GM10847 (cell line): ENCODE results near the gene GP9.

Source experiments
- POLR2A ChIP-seq: IDR thresholded peaks from 2 replicates; pipeline ENCODE4 v1.6.1; 2011; ENCODE audit not compliant: insufficient read length; ENCODE audit errors: extremely low read depth

Gene GP9

DNA sequence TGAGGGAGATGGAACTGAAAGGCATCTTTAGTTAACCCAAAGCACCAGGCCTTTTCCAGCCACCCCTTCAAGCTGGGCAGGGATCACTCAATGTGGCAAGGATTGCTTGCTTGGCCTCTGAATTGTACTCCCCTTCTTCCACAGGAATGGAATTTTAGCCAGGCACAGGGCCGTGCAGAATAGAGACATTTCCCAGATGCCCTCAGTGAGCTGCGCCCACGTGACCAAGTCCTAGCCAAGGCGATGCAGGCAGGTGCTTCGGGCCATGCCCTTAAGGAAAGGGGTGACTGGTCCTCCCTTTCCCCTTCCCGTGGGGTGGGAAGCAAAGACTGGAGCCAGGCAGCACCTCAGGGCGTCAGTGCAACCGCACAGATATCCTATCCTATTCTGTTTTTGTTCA lies 17.9 kb downstream of the GP9 start:
- TF ChIP-seq POLR2A, result no peak

DNA sequence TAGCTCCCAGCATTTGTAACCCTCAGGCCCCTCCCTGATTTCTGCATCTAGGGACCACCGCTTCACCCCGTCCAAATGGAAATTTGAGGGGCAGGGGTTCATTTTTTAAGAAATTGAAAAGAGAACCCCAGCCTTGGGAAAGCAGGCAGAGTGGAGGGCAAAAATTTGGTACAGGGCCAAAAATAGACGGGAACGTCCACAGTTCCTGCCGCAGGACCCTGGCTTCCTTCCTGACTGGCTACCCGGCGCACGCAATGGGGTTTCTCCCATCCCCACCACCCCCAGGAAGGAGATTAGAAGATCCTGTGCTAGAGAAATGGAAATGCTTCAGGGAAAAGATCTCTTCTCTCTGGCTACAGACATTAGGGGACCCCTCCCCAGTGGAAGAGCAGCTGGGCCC lies 20.9 kb downstream of the GP9 start:
- no peak for TF ChIP-seq POLR2A

DNA sequence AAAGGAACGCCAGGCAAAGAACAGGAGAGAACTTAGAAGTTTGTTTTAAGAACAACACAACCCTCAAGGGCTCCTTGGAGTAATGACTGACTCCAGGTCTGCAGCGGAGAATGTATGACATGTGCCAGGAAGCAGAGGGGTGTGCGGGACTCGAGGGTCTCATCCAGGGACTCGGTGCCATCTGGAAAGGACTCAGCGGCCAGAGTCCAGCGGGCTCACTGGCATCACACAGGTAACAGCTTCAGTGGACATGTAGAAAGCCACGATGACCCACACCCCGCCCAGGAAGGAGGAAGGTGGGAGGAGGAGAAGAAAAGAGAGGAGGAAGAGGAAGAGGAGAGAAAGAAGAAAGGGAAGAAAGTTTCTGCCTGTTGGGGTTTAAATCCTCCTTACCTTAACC lies 21.4 kb downstream of the GP9 start:
- no peak for TF ChIP-seq POLR2A

DNA sequence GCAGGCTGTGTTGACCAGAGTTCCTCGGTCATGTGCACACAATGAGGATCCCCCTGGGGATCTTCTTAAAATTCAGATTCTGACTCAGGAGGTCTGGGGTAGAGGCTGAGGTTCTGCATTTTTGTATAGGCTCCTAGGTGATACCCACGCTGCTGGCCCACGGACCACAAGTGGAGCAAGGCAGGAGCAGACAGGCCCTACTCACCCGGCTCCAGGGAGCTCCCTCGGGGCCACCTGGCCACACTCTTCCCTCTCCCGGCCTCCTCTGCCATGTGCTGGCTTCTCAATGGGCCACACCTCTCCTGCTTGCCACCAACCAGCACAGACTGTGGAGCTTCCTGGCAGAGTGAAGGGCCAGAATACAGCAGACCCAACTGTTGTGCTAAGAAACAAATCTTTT lies 23.9 kb downstream of the GP9 start:
- no peak for TF ChIP-seq POLR2A

DNA sequence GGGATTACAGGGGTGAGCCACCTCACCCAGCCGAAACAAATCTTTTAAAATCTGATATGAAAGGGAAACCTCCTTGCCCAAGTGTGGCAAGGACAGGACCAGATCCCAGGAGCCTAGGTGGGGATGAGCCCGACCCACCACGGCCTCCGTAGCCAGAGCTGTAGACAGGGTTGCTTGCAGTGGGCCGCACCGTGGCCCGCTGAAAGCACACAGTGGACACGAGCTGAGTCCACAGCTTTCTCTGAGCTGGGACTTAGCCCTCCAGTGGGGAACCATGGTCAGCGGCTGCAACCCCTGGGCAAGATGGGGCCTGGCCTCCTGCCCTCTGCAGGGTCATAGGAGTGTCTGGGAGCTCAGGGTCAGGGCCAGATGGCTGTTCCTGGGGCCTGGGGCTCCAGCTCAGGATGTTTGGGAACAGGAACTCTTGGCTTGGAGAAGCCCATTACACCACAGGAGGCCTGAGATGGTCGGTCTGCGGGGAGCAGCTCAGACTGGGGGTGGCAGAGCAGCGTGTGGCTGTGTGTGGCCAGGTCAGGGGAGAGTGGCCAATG lies 24.7 kb downstream of the GP9 start:
- TF ChIP-seq POLR2A, result no peak

DNA sequence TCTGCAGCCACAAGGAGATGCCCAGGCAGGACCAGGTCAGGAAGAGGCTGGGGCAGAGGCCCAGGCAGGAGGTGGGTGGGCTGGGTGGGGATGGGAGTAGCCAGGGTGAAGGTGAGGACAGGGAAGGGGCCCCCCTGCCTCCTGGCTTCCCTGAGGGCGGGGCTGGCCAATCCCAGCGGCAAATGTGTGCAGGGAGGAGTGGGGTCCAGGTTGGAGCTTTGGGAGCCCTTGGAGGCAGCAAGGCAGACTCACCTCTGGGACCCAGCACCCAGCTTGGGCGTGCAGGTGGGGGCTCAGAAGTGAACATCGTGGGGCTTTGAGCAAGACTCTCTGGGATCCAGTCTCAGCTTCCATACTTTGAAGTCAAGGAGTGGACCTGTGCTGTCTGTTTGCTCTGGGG lies 25.2 kb downstream of the GP9 start:
- no peak for TF ChIP-seq POLR2A

DNA sequence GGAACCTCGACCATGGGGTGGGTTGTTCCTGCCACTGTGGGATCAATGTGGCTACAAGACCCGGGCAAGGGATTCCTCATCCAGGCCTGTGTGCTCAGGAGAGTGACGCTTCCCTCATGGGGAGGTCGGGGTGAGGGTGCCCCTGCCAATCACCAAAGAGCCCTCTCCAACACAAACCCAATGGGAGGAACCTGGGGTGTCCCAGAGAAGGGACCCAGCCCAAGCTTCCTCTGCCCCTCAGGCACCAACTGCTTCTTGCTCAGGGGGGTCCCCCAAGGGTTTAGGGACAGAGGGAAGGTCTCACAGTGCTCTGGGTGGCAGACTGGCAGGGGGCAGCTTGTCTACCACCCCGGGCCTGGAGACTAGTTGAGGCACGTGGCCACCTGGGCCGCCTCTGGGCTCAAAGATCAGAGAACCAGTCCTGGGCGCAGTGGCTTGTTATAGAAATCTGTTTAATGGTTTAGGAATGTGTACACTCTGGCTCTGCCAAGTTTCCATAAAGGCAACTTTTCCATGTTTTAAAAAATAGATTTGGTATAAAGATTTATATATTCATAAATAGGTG lies 26.6 kb downstream of the GP9 start:
- no peak for TF ChIP-seq POLR2A

DNA sequence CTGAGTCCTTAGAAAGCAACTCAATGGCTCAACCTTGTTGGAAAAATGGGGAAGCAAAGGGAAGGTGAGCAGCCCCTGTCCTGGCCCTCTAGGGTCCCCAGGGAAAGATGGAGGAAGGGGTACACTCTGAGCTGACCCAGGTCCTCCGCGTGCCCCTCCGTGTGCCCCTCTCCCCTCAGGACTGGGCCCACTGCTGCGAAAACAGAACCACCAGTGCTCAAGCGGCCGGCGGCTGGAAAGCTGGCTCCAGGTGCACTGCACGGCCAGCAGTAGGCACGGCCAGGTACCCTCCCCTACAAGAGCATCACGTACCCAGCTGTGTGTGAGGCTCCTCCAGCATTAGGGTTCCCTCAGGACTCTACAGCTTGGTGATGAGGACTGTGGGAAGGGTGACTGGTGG lies 34.7 kb downstream of the GP9 start:
- TF ChIP-seq POLR2A, result no peak

DNA sequence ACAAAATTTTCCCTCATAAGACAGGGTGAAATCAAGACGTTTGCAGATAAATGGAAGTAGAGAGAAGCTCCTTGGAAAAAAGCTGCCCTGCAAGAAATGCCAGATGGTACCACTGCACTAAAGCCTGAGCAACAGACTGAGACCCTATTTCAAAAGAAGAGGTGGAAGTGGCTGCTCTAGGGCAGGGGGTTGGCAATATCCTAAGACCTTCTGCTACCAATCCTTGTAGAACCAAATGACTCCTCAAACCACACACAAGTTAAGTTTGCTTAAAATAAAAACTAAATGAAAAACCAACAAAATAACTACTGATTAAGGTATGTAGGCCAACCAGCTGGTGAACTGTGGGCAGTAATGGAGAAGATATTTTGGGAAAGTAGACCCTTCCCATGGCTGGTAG lies 39.7 kb downstream of the GP9 start:
- TF ChIP-seq POLR2A, result no peak

DNA sequence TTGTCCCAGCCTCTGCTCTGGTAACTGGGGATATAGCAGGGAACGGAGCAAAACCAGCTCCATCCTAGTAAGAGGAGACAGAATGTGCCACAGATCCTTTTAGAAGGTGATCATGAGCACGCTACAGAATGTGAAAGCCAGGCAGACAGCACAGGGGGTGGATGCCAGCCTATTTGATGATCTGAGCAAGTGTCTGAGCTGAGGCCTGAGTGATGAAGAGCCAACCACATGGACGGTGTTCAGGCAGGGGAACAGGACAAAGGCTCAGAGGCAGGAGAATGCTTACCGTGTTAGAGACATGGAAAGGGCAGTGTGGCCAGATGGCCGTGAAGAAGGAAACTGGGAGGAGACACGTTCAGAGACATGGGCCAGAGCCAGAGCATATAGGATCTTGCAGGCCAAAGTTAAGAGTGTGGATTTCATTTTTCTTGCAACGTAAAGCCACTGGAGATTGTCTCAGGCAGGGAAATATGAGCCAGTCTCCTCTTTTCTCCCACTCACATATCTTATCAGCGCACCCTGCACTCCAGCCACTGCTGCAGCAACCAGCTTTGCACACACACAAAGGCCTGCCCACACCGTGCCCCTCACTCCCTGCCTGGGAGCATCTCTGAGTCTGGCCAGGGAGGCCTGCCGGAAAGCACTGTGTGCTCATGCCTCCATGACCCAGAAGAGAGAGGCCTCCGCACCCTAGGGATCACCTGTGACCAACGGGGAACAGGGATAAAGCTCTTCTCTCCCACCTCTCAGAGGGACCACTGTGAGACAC lies 41.0 kb downstream of the GP9 start:
- no peak for TF ChIP-seq POLR2A

DNA sequence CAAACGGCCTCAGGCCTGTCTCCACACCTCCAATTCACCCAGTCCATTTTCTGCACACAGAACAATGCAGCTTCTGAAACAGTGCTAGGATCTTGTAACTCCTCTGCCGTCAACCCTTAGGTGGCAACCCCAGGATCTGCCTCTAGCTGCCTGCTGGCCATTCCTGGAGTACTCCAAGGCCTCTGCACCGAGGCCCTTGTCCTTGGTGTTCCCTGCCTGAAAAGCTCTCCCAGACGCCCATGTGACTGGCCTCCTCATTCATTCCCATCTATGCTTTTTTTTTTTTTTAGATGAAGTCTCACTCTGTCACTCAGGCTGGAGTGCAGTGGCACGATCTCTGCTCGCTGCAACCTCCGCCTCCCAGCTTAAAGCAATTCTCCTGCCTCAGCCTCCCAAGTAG lies 42.7 kb downstream of the GP9 start:
- TF ChIP-seq POLR2A, result no peak

DNA sequence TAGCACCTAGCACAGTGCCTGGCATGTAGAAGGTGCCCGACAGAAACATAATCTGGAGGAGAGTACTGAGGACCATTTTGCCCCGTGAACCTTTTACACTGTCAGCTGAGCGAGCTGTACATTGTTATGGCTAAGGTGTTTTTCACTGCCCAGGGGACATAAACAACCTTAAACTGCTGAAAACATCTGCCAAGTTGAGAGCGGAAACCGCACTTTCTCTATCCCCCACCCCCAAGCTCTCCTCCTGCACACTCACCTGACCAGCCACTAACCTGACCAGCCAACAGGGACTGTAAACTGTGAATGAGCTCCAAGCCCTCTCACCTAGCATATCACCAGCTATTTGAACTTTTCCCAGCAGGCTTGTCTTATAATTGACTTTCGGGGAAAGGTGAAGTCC lies 43.5 kb downstream of the GP9 start:
- no peak for TF ChIP-seq POLR2A

DNA sequence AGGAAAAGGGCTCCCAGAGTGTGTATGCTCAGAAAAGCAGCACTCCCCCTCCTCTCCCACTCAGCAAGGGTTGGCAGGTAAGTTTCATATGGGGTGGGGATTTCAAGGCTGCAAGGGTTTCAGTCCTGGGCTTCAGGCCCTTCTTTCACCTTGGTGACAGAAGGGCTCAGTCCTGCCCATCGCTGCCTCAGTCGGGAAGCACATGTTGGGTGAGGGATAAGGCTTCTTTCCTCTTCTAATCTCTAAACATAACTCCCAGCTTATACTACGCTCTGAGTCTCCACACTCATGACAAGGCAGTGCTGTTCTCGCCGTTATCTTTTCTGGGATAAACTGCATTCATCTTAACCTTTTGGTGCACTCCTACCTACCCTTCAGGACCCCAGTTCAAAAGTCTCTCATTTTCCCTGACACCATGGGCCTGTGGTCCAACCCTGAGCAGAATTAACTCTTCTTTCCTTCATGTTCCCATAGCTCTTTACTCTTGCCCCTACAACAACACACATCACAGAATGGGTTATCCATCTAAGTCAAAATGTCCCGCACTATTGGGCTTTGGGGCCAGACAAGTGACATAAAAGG lies 44.0 kb downstream of the GP9 start:
- no peak for TF ChIP-seq POLR2A

DNA sequence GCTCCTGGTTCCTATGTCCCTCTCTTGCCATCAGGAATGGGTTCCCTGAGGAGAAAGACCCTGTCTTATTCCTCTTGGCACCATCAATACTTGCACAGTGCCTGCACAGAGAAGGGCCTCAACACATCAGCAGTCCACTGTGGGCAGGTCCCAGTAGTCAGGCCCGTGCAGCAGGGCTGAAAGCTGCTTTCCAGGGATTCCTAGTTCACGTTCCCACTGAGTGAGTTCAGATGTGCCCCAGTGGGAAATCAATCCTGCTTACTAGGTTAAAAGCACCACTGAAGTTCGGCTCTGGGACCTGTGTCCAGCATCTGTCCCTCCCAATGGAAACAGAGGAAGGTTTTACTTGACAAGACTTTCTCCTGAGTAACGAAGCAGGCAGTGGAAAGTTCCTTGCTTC lies 45.3 kb downstream of the GP9 start:
- TF ChIP-seq POLR2A, result no peak

DNA sequence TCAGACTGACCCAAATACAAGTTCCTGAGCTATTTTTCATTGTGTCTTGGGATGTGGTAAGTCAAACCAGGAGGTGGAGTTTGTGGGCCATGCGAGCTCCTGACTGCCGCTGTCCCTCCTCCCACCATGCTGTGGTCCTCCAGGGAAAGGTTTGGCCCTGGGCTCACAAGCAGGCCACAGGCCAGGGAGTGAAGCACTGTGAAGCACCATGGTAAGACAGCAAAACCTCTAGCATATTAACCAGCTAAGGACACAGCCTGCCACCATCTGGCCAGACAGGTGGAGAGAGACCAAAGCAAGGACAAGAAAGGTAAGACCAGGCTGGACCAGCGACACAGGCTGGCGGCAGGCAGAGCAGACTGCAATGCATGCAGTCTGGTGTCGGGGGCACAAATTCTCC lies 45.7 kb downstream of the GP9 start:
- TF ChIP-seq POLR2A, result no peak

DNA sequence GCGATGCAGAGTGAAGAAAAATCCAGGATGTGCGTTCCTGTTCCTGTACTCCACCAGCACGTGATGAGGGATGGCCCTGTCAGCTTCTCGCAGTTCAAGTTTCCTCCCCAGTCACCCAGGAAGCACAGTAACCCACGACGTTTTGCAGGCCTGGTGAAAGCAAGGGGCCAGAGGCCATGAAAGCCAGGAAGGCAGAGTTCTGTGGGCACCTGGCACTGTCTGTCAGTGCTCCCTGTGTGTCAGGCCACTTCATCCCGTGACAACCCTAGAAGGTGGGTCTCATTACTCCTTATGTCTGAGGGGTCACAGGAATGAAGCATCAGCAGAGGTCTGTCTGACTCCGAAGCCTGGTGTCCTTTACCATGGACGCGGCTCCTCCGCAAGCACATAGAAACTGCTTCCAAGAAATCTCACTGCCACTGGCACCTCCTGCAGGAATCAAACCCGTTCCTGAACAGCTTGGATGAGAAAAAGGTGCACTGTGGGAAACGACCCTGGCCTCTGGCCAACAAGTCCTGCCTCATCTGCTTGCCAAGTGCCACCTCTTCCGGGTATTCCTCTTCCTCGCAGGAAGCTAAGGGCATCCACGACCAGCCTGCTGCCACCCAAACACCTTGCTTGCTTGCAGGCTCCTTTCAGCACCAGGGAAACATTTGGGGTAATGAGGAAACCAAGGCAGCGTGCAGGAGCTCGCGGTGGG lies 46.4 kb downstream of the GP9 start:
- no peak for TF ChIP-seq POLR2A
